Fibroblast of lung (primary cell): ENCODE measurements around the gene IL17RA. TPM values are rescaled to one million over a fixed set of nuclear protein-coding genes. Genes with fewer than 3 reads are reported as not detected.
A peak's percentile ranks its signal among the peaks of the same experiment; 100 is the strongest.

Experiments used
- DNase-seq, 2 donors: peaks; one replicate each; pipeline versions ENCODE4 v3.0.0 to v3.0.0-alpha.2; 2010; ENCODE audit warnings: low read depth in 2 of 2
- H2AFZ ChIP-seq: 2 replicates; pipeline ENCODE4 v1.5.1; 2012; ENCODE audit warnings: low read length, control low read depth, inconsistent platforms
- H3K27ac ChIP-seq: 2 replicates; pipeline ENCODE4 v1.5.1; 2011; ENCODE audit warnings: low read length, control low read depth; ENCODE audit not compliant: insufficient read depth
- H3K27me3 ChIP-seq: 2 replicates; pipeline ENCODE4 v1.5.1; 2011; ENCODE audit warnings: mild to moderate bottlenecking, low read length; ENCODE audit not compliant: control insufficient read depth, insufficient read depth
- H3K36me3 ChIP-seq: 2 replicates; pipeline ENCODE4 v1.5.1; 2011; ENCODE audit warnings: low read length; ENCODE audit not compliant: control insufficient read depth, insufficient read depth
- H3K4me1 ChIP-seq: 2 replicates; pipeline ENCODE4 v1.5.1; 2011; ENCODE audit warnings: low read length; ENCODE audit not compliant: control insufficient read depth, insufficient read depth; ENCODE audit errors: extremely low read depth
- H3K4me2 ChIP-seq: 2 replicates; pipeline ENCODE4 v1.5.1; 2011; ENCODE audit warnings: low read length, control low read depth; ENCODE audit not compliant: insufficient read depth; ENCODE audit errors: extremely low read depth
- H3K4me3 ChIP-seq, 4 experiments: fragments of 200-600 bp in 1 of 4; sonication (generic) in 1 of 4; replicated peaks in 1 of 4; 2 replicates each; pipeline ENCODE4 v1.5.1; 2011 to 2016; ENCODE audit warnings: low read length in 4 of 4, low read depth in 3 of 4, mild to moderate bottlenecking in 3 of 4, control low read depth in 2 of 4, inconsistent platforms in 1 of 4, mixed read lengths in 1 of 4; ENCODE audit not compliant: insufficient read depth in 1 of 4; ENCODE audit errors: control extremely low read depth in 1 of 4
- H3K79me2 ChIP-seq: 2 replicates; pipeline ENCODE4 v1.5.1; 2012; ENCODE audit warnings: mild to moderate bottlenecking, low read length, inconsistent platforms; ENCODE audit not compliant: control insufficient read depth, insufficient read depth
- H3K9ac ChIP-seq: 2 replicates; pipeline ENCODE4 v1.5.1; 2011; ENCODE audit warnings: mild to moderate bottlenecking, low read length, control low read depth; ENCODE audit not compliant: insufficient read depth
- H3K9me3 ChIP-seq: 2 replicates; pipeline ENCODE4 v1.5.1; 2012; ENCODE audit warnings: low read depth, low read length; ENCODE audit not compliant: control insufficient read depth, insufficient read depth
- H4K20me1 ChIP-seq: 2 replicates; pipeline ENCODE4 v1.5.1; 2011; ENCODE audit warnings: low read length; ENCODE audit not compliant: control insufficient read depth, insufficient read depth; ENCODE audit errors: extremely low read depth
- EZH2 ChIP-seq: IDR thresholded peaks from 2 replicates; pipeline ENCODE4 v1.5.1; 2012; ENCODE audit warnings: low read length, control low read depth, mild to moderate bottlenecking; ENCODE audit errors: missing control alignments
- polyA plus RNA-seq, 2 donors: library from polyadenylated mRNA; depleted of rRNA in 1 of 2; stranded (reverse) in 1 of 2; unstranded in 1 of 2; fragments of >200 nt; gene quantifications; 2 replicates each; pipeline ENCODE4 v1.2.1, GENCODE V29; 2011 to 2012; ENCODE audit warnings: missing spikeins in 1 of 2
- total RNA-seq: library from RNA; depleted of rRNA; stranded (reverse); fragments of >200 nt; gene quantifications from 2 replicates; pipeline ENCODE4 v1.2.1, GENCODE V29; 2014
- TF ChIP-seq, protein P1 (sequence below), 2 donors: IDR thresholded peaks in 1 of 2; conservative IDR thresholded peaks in 1 of 2; 1 replicate in 1 of 2; 2 replicates in 1 of 2; pipeline ENCODE4 v1.5.1; 2011 to 2012; ENCODE audit warnings: low read length in 2 of 2, control low read depth in 1 of 2, inconsistent platforms in 1 of 2, low read depth in 1 of 2, mild to moderate bottlenecking in 1 of 2

IL17RA gene
- total and polyA plus RNA-seq, 2 donors (not counting 1 experiment from before 2014, with no cell fraction given), result 5.3 to 7.1 TPM

DNA sequence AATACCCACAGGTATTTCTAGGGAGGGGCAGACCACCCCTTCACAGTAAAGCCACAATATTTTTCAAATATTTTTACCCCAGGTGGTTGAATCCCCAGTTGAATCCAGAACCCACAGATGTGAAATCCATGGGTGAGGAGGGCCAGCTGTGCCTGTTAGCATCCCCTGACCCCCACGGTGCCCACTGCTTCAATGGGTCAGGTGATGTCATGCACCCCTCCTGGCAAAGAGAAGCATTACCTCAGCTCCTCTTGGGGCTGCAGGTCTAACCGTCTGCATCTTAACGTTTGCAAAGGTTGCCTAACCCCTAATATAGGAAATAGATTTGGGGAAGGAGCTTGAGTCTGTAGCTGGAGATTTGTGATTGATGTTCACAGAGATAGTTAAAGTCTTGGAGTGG lies 24.7 kb upstream of the IL17RA start:
- Histone ChIP-seq H3K9ac (no peak overlapping the region), H3K27ac (no peak overlapping the region), H3K4me2 (no peak overlapping the region), H2AFZ (no peak overlapping the region), H3K4me3 (no peak overlapping the region), H3K27me3 (no peaks in the 10 kb centered on the region), H3K36me3 (no peaks in the 10 kb centered on the region), H3K4me1 (no peaks in the 10 kb centered on the region), H3K9me3 (no peaks in the 10 kb centered on the region), H3K79me2 (no peaks in the 10 kb centered on the region), H4K20me1 (no peaks in the 10 kb centered on the region)
- DNase-seq, result no peak
- no peak for TF ChIP-seq EZH2
- TF ChIP-seq, protein P1, sequence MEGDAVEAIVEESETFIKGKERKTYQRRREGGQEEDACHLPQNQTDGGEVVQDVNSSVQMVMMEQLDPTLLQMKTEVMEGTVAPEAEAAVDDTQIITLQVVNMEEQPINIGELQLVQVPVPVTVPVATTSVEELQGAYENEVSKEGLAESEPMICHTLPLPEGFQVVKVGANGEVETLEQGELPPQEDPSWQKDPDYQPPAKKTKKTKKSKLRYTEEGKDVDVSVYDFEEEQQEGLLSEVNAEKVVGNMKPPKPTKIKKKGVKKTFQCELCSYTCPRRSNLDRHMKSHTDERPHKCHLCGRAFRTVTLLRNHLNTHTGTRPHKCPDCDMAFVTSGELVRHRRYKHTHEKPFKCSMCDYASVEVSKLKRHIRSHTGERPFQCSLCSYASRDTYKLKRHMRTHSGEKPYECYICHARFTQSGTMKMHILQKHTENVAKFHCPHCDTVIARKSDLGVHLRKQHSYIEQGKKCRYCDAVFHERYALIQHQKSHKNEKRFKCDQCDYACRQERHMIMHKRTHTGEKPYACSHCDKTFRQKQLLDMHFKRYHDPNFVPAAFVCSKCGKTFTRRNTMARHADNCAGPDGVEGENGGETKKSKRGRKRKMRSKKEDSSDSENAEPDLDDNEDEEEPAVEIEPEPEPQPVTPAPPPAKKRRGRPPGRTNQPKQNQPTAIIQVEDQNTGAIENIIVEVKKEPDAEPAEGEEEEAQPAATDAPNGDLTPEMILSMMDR (conservative IDR thresholded peaks at IDR 0.05 in 1 of 2, IDR thresholded peaks at IDR 0.05 in 1 of 2; ENCODE audit: low read depth in 1 of 2, low read length in 2 of 2), result no peak

DNA sequence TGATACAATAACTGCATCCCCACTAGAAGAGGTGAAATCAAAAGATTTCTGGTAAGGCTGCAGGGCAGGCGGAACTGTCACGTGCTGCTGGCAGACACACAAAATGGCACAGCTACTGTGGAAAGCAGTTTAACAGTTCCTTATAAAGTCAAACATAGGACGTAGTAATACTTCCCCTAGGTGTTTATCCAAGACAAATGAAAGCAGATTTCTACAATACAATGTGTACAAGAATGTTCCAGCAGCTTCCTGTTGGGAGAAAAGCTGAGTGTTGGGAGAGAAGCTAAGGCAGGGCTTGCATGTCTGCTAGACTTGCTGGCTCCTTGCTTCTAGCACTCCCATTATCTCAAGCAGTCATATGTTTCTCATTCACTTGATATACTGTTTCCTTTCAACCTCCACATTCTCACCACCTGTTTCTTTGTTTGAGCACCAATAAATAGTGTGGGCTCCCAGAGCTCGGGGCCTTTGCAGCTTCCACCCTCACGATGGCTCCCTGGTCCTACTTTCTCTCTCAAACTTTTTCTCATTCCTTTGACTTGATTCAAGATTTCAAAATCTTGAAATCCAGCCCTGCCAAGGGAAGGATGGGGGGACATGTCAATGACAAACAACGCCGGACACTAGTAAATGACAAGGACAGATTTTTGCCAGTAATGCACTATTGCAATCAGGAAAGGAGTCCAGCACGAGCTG lies 21.2 kb upstream of the IL17RA start:
- no peaks in the 10 kb centered on the region for H3K9me3 ChIP-seq
- H3K27me3 ChIP-seq, result no peaks in the 10 kb centered on the region
- H3K9ac ChIP-seq, result no peak overlapping the region
- no peak overlapping the region for H3K27ac ChIP-seq
- no peak overlapping the region for H2AFZ ChIP-seq
- no peak overlapping the region for H3K4me3 ChIP-seq
- no peaks in the 10 kb centered on the region for H3K4me1 ChIP-seq
- H3K36me3 ChIP-seq, result no peaks in the 10 kb centered on the region
- no peaks in the 10 kb centered on the region for H4K20me1 ChIP-seq
- DNase-seq, result peak in 1 of 2 donors; percentile 5
- H3K4me2 ChIP-seq, result no peak overlapping the region
- H3K79me2 ChIP-seq, result no peaks in the 10 kb centered on the region
- TF ChIP-seq, protein P1 (conservative IDR thresholded peaks at IDR 0.05 in 1 of 2, IDR thresholded peaks at IDR 0.05 in 1 of 2; ENCODE audit: low read depth in 1 of 2, low read length in 2 of 2), result no peak
- no peak for TF ChIP-seq EZH2

DNA sequence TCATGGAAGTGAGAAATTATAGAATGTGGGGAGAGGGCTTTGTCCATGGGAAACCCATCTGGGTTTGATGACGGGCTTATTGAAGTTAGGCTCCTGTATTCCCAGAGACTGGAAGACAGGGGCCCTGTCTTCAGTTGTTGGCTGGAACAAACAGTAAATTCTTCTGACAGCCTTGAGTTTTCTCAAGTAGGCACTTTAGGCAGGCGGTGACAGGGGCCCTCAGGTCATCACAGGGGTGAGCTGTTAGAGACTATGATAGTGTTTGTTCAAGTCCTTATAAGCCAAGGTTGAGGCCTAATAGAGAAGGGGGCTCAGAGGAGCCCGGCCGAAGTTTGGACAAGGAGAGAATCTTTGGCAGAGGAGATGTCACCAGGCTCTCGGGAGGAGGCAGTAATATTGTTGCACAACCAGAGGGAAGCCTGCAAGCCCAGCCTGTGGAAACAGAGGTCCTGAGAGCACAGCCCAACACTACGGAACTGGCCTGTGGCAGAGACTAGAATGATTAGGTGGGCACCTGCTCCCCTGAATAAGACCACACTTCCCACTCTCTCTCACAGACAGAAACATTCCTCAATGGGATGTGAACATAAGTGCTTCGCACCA lies 20.2 kb upstream of the IL17RA start:
- Histone ChIP-seq H2AFZ (no peak overlapping the region), H3K27ac (no peak overlapping the region), H3K36me3 (no peaks in the 10 kb centered on the region), H3K4me2 (no peak overlapping the region), H3K4me1 (no peaks in the 10 kb centered on the region), H3K79me2 (no peaks in the 10 kb centered on the region), H3K27me3 (no peaks in the 10 kb centered on the region), H4K20me1 (no peaks in the 10 kb centered on the region), H3K4me3 (no peak overlapping the region), H3K9me3 (no peaks in the 10 kb centered on the region), H3K9ac (no peak overlapping the region)
- TF ChIP-seq, protein P1 (conservative IDR thresholded peaks at IDR 0.05 in 1 of 2, IDR thresholded peaks at IDR 0.05 in 1 of 2; ENCODE audit: low read depth in 1 of 2, low read length in 2 of 2), result no peak
- TF ChIP-seq EZH2, result no peak
- no peak for DNase-seq
